Activated CD4-positive, alpha-beta T cell treated with anti-CD3 and anti-CD28 coated beads, Interleukin-2, amount 50 U/mL, for 48 hours (primary cell): ENCODE results near the gene NEU4.
A peak's percentile ranks its signal among the peaks of the same experiment; 100 is the strongest.

Experiments
- DNase-seq, 2 experiments: peaks; one replicate each; pipeline ENCODE4 v3.0.0-alpha.2; 2020

Gene NEU4

GRCh38 chr2:241853651-241854341 lies 44.8 kb downstream of the NEU4 start:
- peak; percentile 26 to 33 for DNase-seq

- no peak for DNase-seq
Measured at GRCh38 chr2:241854342-241855244, 45.6 kb downstream of the NEU4 start.

GRCh38 chr2:241855245-241855887 lies 46.4 kb downstream of the NEU4 start:
- no peak for DNase-seq

GRCh38 chr2:241855888-241856422 lies 47.0 kb downstream of the NEU4 start:
- DNase-seq, result no peak

- no peak for DNase-seq
Measured at GRCh38 chr2:241857041-241857541, 48.1 kb downstream of the NEU4 start.

- DNase-seq, result no peak
Measured at GRCh38 chr2:241857572-241858121, 48.7 kb downstream of the NEU4 start.

GRCh38 chr2:241858206-241859016 lies 49.4 kb downstream of the NEU4 start, which contains the start of gene PDCD1:
TSS of gene PDCD1 (minus strand) at chr2:241858894. CDS start at chr2:241858838, 56 bp downstream.
- DNase-seq, result peak; percentile 84 to 86

- DNase-seq, result peak in 1 of 2 experiments; percentile 54
Measured at GRCh38 chr2:241859017-241859435, 50.0 kb downstream of the NEU4 start.

GRCh38 chr2:241859436-241860183 lies 50.6 kb downstream of the NEU4 start:
- DNase-seq, result peak; percentile 74 to 81

- DNase-seq, result peak; percentile 57 to 61
Measured at GRCh38 chr2:241860184-241861078, 51.4 kb downstream of the NEU4 start.

GRCh38 chr2:241861264-241861663 lies 52.3 kb downstream of the NEU4 start:
- no peak for DNase-seq

- DNase-seq, result no peak
Measured at GRCh38 chr2:241862093-241862492, 53.1 kb downstream of the NEU4 start.

- DNase-seq, result no peak
Measured at GRCh38 chr2:241862775-241863535, 54.0 kb downstream of the NEU4 start.

- peak; percentile 81 to 88 for DNase-seq
Measured at GRCh38 chr2:241863536-241863954, 54.6 kb downstream of the NEU4 start.

GRCh38 chr2:241864168-241864849 lies 55.3 kb downstream of the NEU4 start:
- DNase-seq, result no peak

- DNase-seq, result no peak
Measured at GRCh38 chr2:241864850-241865213, 55.8 kb downstream of the NEU4 start.

- DNase-seq, result no peak
Measured at GRCh38 chr2:241865416-241865956, 56.5 kb downstream of the NEU4 start.
